ENCODE measurements around the gene NDUFA13.
A peak's percentile ranks its signal among the peaks of the same experiment; 100 is the strongest.

Gene NDUFA13

DNA sequence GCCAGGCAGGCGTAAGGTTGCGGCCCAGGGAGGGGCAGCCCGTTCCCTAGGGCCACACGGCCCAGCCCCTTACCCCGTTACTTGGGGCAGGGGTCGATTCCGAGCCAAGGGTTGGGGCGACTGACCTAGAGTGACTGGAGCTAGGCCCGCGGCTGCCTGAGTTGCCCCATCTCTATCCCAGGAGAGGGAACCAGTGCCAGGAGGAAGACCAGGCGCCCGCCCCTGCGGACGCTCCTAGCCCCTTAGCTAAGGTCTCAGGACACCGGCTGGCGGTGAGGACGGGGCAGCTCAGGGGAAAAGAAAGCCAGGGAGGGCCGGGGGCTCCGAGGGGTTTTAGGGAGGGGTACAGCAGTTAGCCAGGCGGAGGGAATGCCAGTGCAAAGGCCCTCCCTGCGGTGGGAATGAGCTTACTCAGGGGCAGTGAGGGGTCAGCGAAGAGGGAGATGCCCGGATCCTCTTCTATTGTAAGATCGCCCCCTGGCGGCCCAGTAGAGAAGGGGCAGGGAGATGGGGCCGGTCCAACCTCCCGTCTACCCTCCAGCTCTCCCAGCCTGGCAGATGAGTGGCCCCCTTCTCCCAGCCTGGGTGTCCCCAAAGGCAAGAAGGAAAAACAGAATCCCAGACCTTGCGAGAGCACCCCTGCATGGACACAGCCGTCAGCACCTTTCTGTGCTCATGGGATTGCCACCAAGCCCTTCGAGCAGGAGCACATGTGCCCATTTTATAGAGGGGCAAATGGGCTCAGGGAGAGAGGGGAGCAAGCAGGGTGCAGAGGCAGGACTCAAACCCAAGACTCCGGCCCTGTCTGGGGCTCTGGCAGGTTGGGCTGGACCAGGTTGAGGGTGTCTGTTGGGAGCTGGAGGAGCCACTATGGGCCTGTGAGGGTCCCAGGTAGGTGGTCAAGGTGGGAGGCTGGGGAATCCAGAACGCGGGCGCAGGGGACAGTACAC lies 38.3 kb downstream of the NDUFA13 start:
- TF ChIP-seq, protein P1, sequence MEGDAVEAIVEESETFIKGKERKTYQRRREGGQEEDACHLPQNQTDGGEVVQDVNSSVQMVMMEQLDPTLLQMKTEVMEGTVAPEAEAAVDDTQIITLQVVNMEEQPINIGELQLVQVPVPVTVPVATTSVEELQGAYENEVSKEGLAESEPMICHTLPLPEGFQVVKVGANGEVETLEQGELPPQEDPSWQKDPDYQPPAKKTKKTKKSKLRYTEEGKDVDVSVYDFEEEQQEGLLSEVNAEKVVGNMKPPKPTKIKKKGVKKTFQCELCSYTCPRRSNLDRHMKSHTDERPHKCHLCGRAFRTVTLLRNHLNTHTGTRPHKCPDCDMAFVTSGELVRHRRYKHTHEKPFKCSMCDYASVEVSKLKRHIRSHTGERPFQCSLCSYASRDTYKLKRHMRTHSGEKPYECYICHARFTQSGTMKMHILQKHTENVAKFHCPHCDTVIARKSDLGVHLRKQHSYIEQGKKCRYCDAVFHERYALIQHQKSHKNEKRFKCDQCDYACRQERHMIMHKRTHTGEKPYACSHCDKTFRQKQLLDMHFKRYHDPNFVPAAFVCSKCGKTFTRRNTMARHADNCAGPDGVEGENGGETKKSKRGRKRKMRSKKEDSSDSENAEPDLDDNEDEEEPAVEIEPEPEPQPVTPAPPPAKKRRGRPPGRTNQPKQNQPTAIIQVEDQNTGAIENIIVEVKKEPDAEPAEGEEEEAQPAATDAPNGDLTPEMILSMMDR (IDR thresholded peaks at IDR 0.05; ENCODE audit: insufficient read depth, low read depth, low read length, missing control alignments): peak; percentile 61
- no peak overlapping the region for H3K4me3 ChIP-seq (ENCODE audit: low read length)
- DNase-seq (ENCODE audit: low read depth): peak; percentile 42

DNA sequence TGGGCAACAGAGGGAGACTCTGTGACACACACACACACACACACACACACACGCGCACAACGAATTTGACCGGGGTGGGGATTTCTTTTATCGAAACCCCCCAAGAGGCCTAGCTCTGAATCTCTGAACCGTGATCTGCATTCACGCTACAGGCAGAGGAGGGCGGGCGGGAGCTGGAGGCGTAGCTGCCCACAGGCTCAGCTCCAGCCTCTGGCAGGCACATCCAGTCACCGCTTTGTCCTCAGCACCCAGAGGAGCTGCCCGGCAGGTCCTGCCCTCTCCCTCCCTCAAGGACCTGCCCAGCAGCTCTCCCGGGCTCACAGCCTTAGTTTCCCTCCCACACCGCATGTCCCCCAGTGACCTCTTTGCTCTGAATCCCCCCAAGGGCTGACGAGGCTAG lies 42.0 kb downstream of the NDUFA13 start:
- no peak for DNase-seq (ENCODE audit: low read depth)
- H3K4me3 ChIP-seq (ENCODE audit: low read length): no peak overlapping the region
- TF ChIP-seq, protein P1 (IDR thresholded peaks at IDR 0.05; ENCODE audit: insufficient read depth, low read depth, low read length, missing control alignments): no peak

DNA sequence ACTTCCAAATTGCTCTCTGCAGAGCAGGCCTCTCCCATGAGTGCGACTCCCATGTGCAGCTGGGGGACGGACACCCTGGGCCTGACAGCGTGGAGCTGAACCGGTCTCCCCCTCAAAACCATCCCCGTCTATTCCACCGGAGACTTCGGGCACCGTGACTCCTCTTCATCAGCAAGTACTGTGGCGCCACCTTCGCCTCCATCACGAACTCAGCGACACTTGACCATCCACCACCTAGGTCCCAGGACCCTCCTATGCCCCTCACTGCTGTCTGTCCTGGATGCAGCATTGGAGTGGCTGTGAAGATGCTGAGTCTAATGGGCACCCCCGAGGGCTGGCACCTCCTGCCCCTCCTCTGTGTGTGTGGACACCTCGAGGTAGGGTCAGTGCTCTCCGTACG lies 42.6 kb downstream of the NDUFA13 start:
- no peak for DNase-seq (ENCODE audit: low read depth)
- no peak overlapping the region for H3K4me3 ChIP-seq (ENCODE audit: low read length)
- TF ChIP-seq, protein P1 (IDR thresholded peaks at IDR 0.05; ENCODE audit: insufficient read depth, low read depth, low read length, missing control alignments): no peak

DNA sequence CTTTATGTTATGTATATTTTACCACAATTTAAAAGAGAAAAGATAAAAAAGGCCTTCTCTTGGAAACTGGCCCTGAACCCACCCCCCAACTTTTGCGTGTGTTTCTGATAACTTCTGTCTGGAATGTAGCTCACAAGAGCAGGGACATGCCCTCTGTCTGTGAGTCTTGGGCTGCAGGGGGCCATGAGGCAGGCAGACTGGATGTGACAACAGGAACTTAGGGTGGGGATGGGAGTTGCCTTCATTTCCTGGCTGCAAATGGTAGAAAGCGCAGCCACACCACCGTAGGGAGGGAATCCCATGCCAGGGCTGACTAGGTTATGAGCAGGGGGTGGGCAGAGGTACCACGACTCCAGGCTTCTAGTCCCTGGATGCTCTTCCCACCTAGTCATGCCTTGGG lies 43.9 kb downstream of the NDUFA13 start:
- DNase-seq (ENCODE audit: low read depth): no peak
- H3K4me3 ChIP-seq (ENCODE audit: low read length): no peak overlapping the region
- TF ChIP-seq, protein P1 (IDR thresholded peaks at IDR 0.05; ENCODE audit: insufficient read depth, low read depth, low read length, missing control alignments): no peak

GRCh38 chr19:19561946-19562664 lies 46.1 kb downstream of the NDUFA13 start:
- TF ChIP-seq, protein P1 (IDR thresholded peaks at IDR 0.05; ENCODE audit: insufficient read depth, low read depth, low read length, missing control alignments): no peak
- DNase-seq (ENCODE audit: low read depth): no peak
- no peak overlapping the region for H3K4me3 ChIP-seq (ENCODE audit: low read length)

DNA sequence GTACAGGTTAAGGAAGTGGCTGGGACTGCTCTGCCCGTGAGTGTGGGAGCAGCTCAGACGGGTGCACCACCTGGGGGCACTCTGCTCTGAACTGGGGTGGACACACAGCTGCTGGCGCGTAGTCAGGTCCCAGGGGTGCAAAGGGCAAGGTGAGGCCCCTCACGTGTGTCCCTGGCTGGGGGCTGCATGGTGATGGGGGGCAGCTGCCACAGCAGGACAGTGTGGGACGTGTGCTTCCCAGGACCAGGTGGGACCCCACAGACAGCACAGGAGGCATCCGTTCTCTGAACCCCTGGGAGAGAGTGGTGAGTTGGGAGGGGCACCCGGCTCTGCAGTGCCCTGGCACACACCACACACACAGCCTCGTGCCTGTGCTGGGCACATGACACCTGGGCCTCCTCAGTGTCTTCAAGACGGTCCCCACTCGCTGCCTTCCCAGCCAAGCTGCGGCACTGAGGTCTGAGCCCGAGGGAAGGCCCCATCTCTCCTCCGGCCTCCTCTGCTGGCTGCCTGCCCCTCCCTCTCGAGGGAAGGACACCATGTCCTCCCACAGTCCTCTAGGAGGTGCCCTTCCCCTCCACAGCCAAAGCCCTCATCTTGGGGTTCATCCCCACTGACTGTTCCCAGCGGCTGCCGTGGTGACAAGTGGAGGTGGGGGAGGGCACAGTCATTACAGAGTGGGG lies 46.8 kb downstream of the NDUFA13 start:
- no peak for DNase-seq (ENCODE audit: low read depth)
- TF ChIP-seq, protein P1 (IDR thresholded peaks at IDR 0.05; ENCODE audit: insufficient read depth, low read depth, low read length, missing control alignments): no peak
- no peak overlapping the region for H3K4me3 ChIP-seq (ENCODE audit: low read length)

All from epithelial cell of esophagus (primary cell).